Caki2 (cell line): ENCODE results near the gene NDUFAF7. TPM values are rescaled to one million over a fixed set of nuclear protein-coding genes. Genes with fewer than 3 reads are reported as not detected.
"Not testable (repeated sequence)": the region's sequence is repeated elsewhere in the genome, so short reads cannot be mapped to it uniquely, and the experiment has no call there.

Experiments used
- DNase-seq: peaks from one replicate; pipeline ENCODE4 v3.0.0-alpha.2; 2015; ENCODE audit warnings: low read depth
- in situ Hi-C: cut with HindIII; loops from 2 replicates; pipeline ENCODE4 v1.10.0; 2016; ENCODE audit warnings: low sequenced_read_pairs, low pct_unique_long_range_greater_than_20kb, mixed read lengths
- total RNA-seq: library from RNA; depleted of rRNA; stranded (reverse); fragments of >200 nt; shearing (Covaris generic); gene quantifications from 2 replicates; pipeline ENCODE4 v1.2.3, GENCODE V29; 2014; ENCODE audit warnings: low replicate concordance

NDUFAF7 gene
- total RNA-seq, 1 experiment from 2014 or later, result 17.1 TPM

DNA sequence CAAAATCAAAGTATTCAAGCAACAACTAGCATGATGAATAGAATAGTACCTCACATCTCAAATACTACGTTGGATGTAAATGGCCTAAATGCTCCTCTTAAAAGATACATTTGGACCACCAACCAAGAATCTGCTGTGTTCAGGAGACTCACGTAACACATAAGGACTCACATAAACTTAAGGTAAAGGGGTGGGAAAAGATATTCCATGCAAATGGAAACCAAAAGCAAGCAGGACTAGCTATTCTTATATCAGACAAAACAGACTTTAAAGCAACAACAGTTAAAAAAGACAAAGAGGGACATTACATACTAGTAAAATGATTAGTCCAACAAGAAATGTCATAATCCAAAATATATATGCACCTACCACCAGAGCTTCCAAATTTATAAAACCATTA is 24.7 kb upstream of the NDUFAF7 start:
- DNase-seq, in situ Hi-C loops: not testable (repeated sequence)

DNA sequence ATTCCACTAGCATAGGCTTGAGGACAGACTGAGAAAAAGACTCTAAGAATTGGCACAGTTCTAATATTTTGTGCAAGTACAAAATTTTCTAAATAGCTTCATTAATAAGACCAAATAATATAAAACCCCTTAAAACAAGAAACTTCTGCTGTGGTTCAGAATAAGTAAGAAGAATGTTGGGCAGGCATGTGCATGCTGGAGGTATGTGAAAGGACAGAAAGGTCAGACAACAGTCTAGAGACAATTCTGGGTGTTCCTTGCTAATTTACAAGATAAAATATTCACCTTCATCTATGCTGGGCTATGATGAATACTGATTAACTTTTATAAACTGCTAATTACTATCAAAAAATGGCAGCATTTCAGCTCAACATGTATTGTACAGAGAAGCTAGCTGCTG is 20.2 kb upstream of the NDUFAF7 start:
- DNase-seq, result no peak
- in situ Hi-C loops, result no loop called here

DNA sequence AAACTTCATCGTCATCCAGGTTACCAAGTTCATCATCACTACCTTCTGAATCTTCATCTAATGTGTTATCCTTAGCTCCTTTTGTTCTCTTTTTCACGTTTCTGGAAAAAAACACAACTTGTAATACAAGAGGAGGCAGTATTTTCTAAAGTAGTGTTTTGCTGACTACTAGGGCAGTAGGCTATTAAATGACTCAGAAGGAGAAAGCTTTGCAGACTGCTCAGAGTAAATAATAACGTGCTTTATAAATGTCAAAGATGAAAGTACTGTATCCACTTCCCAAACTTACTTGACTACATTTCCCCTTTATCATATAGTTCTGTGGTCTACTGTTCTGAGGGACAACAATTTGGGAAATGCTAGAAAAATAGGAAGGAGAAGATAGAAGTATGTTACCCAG is 19.5 kb upstream of the NDUFAF7 start:
- no peak for DNase-seq
- in situ Hi-C loops, result no loop called here

DNA sequence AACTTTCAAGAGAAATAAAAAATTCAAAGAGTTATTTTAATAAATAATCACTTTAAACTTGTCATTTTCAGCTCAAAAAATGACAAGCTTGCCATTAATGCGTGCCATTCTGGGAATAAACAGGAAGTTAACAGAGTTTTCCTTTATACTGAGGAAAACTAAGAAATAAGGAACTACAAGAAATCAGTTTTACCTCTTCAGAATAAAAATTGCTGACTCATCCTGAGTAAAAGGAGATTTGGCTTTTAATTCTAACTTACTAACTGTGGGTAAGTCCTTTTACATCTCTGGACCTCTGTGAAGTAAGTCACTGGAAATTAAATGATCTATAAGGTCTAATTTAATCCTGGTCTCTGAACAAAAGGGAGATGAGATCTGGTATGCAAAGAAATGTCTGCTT is 16.2 kb upstream of the NDUFAF7 start:
- peak; percentile 27 for DNase-seq
- in situ Hi-C loops, result no loop called here

DNA sequence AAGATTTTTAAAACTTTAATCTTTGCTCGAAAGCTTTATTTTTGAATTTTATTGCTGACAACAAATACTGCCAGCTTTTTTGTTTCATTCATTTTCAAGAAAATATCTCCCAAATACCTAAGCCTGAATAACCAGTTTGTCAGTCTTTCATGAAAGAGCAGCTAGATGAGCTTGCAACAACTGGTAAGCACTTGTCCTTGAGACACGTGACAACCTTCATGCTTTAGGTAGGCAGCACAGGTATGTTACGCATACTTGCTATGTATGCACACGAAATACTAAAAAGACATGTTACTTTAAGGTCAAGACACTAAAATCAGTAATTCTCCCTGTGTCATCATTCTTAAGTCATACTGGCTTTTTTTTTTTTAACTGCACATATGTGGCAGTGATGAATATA is 12.4 kb upstream of the NDUFAF7 start:
- in situ Hi-C loops, result no loop called here
- no peak for DNase-seq

DNA sequence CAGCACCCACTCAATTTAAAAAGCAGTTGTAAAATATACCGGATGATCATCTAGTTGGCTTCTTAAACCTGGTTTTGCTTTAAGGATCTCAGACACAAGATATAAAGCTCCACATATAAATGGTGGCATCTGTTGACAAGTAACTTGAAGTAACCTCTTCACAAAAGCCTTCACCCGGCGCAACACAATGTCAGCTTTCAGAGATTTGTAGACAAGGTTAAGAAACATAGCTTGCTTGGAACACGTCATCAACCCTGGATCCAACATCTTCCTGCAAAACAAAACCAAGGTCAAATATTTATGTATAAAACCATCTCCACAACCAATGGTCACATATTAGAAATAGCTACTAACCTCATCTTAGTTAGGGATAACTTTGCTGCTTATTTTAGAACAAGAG is 8.3 kb upstream of the NDUFAF7 start:
- no peak for DNase-seq
- in situ Hi-C loops, result no loop called here

DNA sequence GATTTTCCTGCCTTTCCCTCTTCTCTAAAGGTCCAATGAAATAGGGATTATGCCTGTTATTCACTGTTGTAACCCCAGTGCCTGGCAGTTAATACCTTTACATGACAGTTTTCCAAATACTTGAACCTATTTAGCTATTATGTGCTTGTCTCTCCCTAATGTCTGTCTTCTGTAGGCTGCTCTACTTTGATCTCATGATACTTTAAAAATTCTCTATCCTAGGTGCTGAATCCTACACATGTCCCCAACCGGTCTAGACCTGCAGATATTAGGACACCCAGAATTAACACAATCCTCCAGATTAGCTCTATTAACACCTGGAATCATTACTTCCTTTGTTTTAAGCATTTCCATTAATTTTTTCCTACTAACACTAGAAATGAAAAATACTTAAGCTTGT is 7.4 kb upstream of the NDUFAF7 start:
- in situ Hi-C loops, result no loop called here

DNA sequence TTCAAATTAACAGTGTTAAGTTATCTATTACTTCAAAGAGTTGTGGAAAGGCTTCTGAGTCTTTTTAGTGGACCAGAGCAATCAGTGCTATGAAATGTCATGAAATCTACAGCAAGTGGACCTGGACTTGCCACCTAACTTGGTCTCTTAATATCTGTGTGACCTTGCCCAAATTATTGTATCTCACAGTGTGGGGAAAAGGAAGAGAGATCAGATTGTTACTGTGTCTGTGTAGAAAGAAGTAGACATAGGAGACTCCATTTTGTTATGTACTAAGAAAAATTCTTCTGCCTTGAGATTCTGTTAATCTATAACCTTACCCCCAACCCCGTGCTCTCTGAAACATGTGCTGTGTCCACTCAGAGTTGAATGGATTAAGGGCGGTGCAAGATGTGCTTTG is 6.3 kb upstream of the NDUFAF7 start:
- in situ Hi-C loops, DNase-seq: not testable (repeated sequence)

More for the DNA sequence above, 7.4 kb upstream of the NDUFAF7 start:
- no peak for DNase-seq

DNA sequence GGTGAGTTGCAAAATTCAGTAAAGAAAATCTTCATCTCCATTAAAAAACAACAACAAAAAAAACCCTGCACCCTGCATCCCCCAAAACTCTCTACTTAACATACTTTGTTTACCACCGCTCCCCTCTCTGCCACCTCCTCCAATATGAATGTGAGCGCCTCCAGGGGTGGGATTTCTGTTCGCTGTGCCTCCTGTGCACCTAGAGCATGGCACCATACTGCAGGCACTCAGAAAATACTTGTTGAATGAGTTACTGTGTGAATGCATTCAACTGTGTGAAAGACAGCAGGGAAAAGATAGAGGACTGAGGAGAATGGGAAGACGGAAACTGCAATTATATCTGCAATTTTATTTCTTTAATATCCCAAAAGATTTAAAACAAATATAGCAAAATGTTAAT is 4.6 kb upstream of the NDUFAF7 start:
- in situ Hi-C loops, result no loop called here
- DNase-seq, result no peak

DNA sequence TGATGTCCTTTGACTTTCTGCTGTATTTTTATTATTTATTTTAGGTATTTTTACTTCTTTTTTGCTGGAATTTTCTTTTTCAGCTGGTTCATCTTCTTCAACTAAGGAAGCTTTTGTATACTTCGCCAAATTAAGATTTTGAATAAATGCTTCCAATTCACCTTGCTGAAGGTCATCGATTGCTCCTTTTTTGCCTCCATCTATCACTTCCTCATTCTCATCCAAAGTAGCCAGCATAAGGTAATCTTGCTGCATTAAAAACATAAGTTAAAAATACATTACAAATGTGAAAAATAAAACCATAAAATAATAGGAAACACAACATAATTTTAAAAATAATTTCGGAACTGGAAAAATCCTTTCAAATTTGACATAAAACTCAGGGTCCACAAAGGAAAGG is 2.7 kb upstream of the NDUFAF7 start:
- in situ Hi-C loops, result no loop called here
- no peak for DNase-seq

DNA sequence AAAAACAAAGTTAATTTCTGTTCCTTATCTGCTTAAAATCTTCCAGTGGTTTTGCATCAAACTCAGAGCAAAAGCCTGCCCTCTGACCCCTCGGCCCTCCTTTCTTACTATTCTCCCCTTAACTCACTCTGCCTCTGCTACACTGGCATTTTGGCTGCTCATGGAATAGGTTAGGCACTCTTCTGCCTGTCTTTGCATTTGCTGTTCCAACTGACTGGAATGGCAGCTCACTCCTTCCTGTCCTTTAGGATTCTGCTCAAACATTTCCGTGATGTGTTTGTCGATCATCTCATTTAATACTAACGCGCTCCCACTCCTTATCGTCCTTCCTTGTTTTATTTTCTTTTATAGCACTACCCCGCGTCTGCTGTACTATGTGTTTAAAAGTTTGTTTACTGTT is 877 bp upstream of the NDUFAF7 start:
- DNase-seq, result peak; percentile 14
- in situ Hi-C loops, result no loop called here

DNA sequence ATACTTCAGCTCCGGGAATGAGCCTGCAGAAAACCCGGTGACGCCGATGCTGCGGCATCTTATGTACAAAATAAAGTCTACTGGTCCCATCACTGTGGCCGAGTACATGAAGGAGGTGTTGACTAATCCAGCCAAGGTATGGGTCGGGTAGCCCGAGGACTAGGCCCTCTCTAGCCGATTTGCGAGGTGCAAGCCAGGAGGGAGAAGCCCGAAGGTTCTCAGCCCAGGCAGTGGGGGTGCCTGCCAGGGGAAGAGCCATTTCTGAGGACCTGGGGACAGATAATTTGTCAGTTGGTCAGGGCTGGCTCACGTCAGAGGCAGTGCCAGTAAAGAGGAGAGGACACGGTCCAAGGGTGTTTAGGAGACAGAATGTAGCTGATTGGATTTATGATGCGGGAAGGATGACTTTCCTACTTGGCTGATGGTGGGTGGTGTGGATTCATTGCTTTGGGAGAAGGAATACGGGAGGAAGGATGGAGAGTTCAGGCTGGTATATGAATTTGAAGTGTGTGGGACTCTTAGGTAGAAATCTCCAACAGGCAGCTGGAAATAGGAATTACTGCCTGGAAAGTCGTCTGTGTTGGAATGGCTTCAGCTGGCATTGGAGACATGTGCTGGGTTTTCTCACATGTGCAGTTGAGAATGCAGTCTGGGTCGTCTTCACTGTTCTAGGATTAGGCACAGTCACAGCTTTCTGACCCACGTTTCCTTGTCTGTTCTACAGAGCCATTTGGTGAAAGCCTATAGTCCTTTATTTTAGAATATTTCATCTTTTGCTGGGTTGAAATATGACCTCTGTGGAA is 874 bp downstream of the NDUFAF7 start:
- in situ Hi-C loops, result no loop called here
- peak; percentile 23 for DNase-seq

DNA sequence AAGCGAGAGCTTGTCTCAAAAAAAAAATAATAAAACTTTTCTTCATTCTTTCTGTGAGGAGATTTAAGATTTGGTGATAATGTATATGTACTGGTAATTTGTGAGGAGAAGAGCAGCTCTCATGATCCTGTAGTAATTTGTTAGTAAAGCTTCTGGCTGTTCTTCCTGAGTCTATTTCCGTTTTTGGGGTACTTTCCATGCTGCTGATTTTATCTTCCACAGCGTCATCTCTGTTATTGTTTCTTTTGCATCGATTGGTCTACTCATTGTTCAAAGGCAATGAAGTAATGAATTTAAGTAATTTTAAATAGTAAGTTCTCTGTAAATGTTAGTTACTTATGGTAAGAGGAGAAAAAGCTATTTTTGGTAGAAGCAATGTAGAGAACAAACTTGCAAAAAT is 12.0 kb downstream of the NDUFAF7 start:
- no peak for DNase-seq
- in situ Hi-C loops, result no loop called here

DNA sequence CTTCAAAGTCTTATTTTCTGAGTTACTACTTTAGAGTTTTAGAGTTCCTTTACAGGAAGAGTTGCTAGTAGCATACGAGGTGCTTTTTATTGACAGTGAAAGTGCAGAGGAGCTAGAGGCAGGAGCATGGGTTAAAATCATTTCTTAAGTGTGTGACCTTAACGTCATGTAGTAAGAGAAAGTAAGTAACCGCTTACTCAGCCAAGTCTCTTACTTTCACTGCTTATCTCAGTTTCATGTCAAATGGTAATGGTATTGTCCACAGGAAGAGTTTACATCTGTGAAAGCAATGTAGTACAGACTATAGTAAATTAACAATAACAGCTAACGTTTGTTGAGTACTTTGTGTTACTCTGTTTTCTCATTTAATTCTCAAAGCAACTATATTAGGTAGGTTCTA is 12.6 kb downstream of the NDUFAF7 start:
- in situ Hi-C loops, result no loop called here
- DNase-seq, result no peak

DNA sequence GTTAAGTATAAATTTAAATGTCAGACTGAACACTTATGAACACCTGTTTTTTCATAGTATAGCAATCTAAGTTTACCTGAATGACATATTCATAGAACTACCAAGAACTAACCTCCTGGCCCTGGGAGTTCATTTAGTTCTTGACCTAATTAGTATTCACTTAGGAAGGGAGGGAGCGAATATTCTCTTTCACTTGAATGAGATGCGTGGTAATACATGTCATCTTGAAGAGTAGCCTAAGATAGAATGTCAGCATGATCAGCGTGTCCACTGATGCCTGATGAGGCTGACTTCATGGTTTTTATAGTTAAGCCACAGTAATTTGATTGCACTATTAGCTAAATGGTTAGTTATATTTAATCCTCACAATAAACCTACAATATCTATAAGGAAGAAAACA is 13.3 kb downstream of the NDUFAF7 start:
- no peak for DNase-seq
- in situ Hi-C loops, result no loop called here

DNA sequence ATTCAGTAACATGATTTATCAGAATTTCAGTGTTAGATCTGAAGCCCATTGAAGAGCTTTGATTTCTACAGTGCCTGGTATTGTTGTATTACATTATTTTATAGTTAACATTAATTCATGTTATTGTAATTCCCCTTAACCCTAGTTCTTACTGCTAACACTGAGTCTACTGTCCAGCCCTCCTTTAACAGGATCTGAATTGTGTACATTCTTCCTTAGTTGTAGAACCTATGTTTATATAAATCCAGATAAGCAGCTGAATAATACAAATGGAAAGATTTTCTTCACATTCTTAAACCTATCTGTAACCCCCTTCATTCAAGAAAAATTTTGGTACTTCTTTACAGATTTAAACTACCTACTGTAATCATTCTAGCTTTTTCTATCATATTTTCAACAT is 14.7 kb downstream of the NDUFAF7 start:
- in situ Hi-C loops, result no loop called here
- no peak for DNase-seq

DNA sequence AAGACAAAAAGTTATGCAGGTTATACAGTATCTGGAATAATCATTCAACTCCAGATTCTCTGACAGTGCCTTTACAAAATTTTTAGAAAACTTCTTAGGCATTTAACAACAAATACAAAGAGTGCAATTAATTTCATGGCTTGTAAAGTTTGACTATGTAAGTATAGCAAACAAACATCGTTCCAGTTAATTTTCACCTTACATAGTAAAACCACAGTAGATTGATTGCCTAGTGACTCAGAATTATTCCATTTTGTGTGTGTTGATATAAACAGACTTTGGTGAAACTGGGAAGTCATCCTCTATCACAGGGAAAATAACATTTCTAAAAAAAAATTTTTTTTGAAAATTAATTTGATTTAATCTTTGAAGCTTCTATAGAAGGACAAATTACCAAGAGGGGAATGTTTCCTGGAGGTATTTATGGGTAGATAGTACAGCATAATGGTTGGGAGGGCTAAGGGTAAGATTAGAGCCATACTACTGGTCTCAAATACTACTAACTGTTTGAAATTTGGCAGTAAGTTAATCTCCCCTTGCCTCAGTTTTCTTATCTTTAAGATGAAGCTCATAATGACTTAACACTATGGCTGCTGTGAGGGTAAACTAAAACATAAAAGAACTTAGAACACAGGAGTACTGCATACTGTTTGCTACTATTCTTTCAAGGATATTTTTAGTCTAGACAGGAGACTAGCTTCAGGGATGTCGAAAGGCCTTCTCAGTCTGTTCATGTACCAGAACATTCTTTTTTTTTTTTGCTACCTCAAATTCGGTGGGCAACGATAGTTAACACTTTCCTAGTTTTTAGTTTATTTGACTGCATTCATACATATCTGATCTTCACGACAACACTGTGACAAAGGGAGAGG is 19.6 kb downstream of the NDUFAF7 start:
- in situ Hi-C loops, result no loop called here
- no peak for DNase-seq

DNA sequence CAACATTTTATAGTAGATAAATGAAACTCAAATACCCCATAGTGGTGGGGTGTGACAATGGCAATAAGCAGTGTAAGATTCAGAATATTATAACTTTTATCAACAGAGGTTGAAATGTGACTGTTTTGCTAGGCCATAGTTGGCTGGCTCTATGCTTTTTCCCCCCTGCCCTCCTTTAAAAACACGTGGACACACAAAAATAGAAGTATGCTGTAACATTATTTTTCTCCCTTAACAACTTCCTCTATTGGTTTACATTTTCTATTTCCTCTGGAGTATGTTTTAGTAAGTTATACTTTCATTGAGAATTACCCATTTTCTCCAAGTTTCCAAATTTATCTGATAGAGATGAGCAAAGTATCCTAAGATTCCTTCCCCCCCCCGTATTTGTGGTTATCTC is 31.1 kb downstream of the NDUFAF7 start:
- DNase-seq, result no peak
- in situ Hi-C loops, result no loop called here

DNA sequence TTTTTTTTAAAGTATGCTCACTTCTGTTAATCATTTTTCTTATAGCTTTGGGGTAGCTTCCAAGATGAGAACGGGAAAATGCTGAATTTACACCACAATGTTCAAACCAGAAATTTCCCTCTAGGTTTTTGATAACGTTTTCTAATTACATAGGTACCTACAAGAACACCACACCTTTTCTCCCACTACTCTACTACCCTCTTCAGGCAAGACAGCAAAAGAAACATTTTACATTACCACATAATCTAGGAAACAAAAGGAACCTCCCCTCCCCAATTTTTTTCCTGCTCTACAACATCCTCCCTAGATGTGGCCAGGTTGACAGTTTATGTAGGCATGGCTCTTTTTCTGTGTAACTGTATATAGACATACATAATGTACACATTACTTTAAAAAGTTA is 32.4 kb downstream of the NDUFAF7 start:
- no peak for DNase-seq
- in situ Hi-C loops, result no loop called here

DNA sequence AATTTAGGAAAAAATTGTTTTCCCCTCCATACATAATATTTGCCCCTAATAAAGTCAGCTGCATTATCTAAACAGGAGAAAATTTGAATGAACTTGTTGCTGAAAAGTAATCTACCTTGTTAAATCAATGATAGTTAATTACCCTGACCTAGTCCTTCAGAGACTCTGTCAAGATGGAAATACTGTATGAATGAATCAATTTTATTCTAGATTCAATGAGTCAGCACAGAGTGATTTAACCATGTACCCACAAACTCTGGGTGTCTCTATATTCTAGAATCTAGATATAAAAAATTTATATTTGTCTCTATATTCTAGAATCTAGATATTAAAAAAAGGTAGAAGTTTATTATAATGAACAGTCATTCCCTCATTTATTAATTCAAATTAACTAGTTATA is 36.2 kb downstream of the NDUFAF7 start:
- in situ Hi-C loops, result no loop called here
- DNase-seq, result no peak
